WTC11 (cell line): ENCODE results near the gene BTD. TPM values are rescaled to one million over a fixed set of nuclear protein-coding genes. Genes with fewer than 3 reads are reported as not detected.

Experiments
- ATAC-seq: fragments of 200-7000 bp; cut with Tn5 transposase; 2 replicates; pipeline ENCODE4 v1.10.0; 2021; ENCODE audit warnings: mild to moderate bottlenecking, moderate library complexity
- CTCF ChIA-PET: fragments of 300-600 bp; sonication (Branson Sonifier 250); formaldehyde crosslinking; loops from one replicate; lab custom pipeline; 2021; ENCODE audit warnings: antibody characterized with exemption; lab: Charles Lee
- POLR2A ChIA-PET: fragments of 350-600 bp; sonication (Branson Sonifier 250); formaldehyde crosslinking; loops from one replicate; lab custom pipeline; 2021; ENCODE audit warnings: antibody characterized with exemption; lab: Charles Lee
- DNase-seq: peaks from one replicate; pipeline ENCODE4 v3.0.0; 2021; ENCODE audit warnings: low spot score
- H3K27ac Mint-ChIP-seq: 2 replicates; pipeline ENCODE4 v1.8.0; 2021; ENCODE audit warnings: mixed read lengths
- H3K27me3 Mint-ChIP-seq: 2 replicates; pipeline ENCODE4 v1.8.0; 2021; ENCODE audit warnings: low read depth, mild to moderate bottlenecking, moderate library complexity, mixed read lengths
- H3K36me3 Mint-ChIP-seq: 2 replicates; pipeline ENCODE4 v1.8.0; 2021; ENCODE audit warnings: mixed read lengths
- H3K4me1 Mint-ChIP-seq: 2 replicates; pipeline ENCODE4 v1.8.0; 2022; ENCODE audit warnings: mixed read lengths
- H3K4me3 Mint-ChIP-seq: 2 replicates; pipeline ENCODE4 v1.8.0; 2021; ENCODE audit warnings: mild to moderate bottlenecking, moderate library complexity, mixed read lengths
- H3K9me3 Mint-ChIP-seq: 2 replicates; pipeline ENCODE4 v1.8.0; 2021; ENCODE audit warnings: mixed read lengths
- ARID4B ChIP-seq: sonication (generic); formaldehyde crosslinking; IDR thresholded peaks from 2 replicates; pipeline ENCODE4 v1.8.0; 2023; ENCODE audit warnings: missing genetic modification reagents, mild to moderate bottlenecking, borderline replicate concordance
- ATF6 ChIP-seq: sonication (generic); formaldehyde crosslinking; IDR thresholded peaks from 2 replicates; pipeline ENCODE4 v1.8.1; 2023; ENCODE audit warnings: mild to moderate bottlenecking, missing genetic modification reagents
- CDX4 ChIP-seq: fragments of 250-450 bp; sonication (Bioruptor Pico); IDR thresholded peaks from 2 replicates; pipeline ENCODE4 v1.9.0; 2021; ENCODE audit warnings: moderate library complexity, mild to moderate bottlenecking, inconsistent platforms, borderline replicate concordance
- E2F1 ChIP-seq: sonication (generic); formaldehyde crosslinking; IDR thresholded peaks from 2 replicates; pipeline ENCODE4 v1.8.0; 2022; ENCODE audit warnings: mild to moderate bottlenecking, missing genetic modification reagents
- ELF4 ChIP-seq: sonication (generic); formaldehyde crosslinking; IDR thresholded peaks from 2 replicates; pipeline ENCODE4 v1.8.1; 2022; ENCODE audit warnings: low read depth, mild to moderate bottlenecking, moderate library complexity, missing genetic modification reagents
- HMGA2 ChIP-seq: fragments of 250-450 bp; sonication (Bioruptor Pico); IDR thresholded peaks from 2 replicates; pipeline ENCODE4 v1.4.0; 2021; ENCODE audit warnings: mild to moderate bottlenecking, moderate library complexity
- NFE2L1 ChIP-seq: sonication (generic); formaldehyde crosslinking; IDR thresholded peaks from 2 replicates; pipeline ENCODE4 v1.8.1; 2023; ENCODE audit warnings: missing genetic modification reagents
- NR1H2 ChIP-seq: sonication (generic); formaldehyde crosslinking; IDR thresholded peaks from 2 replicates; pipeline ENCODE4 v1.9.0; 2021; ENCODE audit warnings: mild to moderate bottlenecking, moderate library complexity, missing genetic modification reagents
- SMAD3 ChIP-seq: sonication (generic); formaldehyde crosslinking; IDR thresholded peaks from 2 replicates; pipeline ENCODE4 v1.8.0; 2022; ENCODE audit warnings: missing genetic modification reagents, mild to moderate bottlenecking, borderline replicate concordance
- SMAD4 ChIP-seq: sonication (generic); formaldehyde crosslinking; IDR thresholded peaks from 2 replicates; pipeline ENCODE4 v1.8.0; 2022; ENCODE audit warnings: mild to moderate bottlenecking, missing genetic modification reagents
- SP1 ChIP-seq: sonication (generic); formaldehyde crosslinking; conservative IDR thresholded peaks from 2 replicates; pipeline ENCODE4 v1.8.1; 2022; ENCODE audit warnings: missing genetic modification reagents
- TEAD1 ChIP-seq: sonication (generic); formaldehyde crosslinking; IDR thresholded peaks from 2 replicates; pipeline ENCODE4 v1.8.0; 2022; ENCODE audit warnings: mild to moderate bottlenecking, missing genetic modification reagents
- ZNF121 ChIP-seq: sonication (generic); formaldehyde crosslinking; IDR thresholded peaks from 2 replicates; pipeline ENCODE4 v1.8.0; 2023; ENCODE audit warnings: missing genetic modification reagents
- ZNF138 ChIP-seq: sonication (generic); formaldehyde crosslinking; conservative IDR thresholded peaks from 2 replicates; pipeline ENCODE4 v1.8.1; 2022; ENCODE audit warnings: mild to moderate bottlenecking, moderate library complexity, missing genetic modification reagents
- ZNF317 ChIP-seq: sonication (generic); formaldehyde crosslinking; IDR thresholded peaks from 2 replicates; pipeline ENCODE4 v1.8.1; 2023; ENCODE audit warnings: low read depth, mild to moderate bottlenecking, moderate library complexity, missing genetic modification reagents, borderline replicate concordance
- ZNF425 ChIP-seq: fragments of 250-450 bp; sonication (Bioruptor Pico); conservative IDR thresholded peaks from 2 replicates; pipeline ENCODE4 v1.9.0; 2021; ENCODE audit warnings: mild to moderate bottlenecking
- total RNA-seq: library from RNA; stranded (reverse); gene quantifications from 3 replicates; pipeline ENCODE4 v1.2.3, GENCODE V29; 2021
- TF ChIP-seq, protein P1 (sequence below): fragments of 250-450 bp; sonication (Bioruptor Pico); IDR thresholded peaks from 2 replicates; pipeline ENCODE4 v1.9.0; 2021; ENCODE audit warnings: mild to moderate bottlenecking
- TF ChIP-seq, protein P2 (sequence below): sonication (generic); formaldehyde crosslinking; IDR thresholded peaks from 2 replicates; pipeline ENCODE4 v1.8.1; 2023; ENCODE audit warnings: mild to moderate bottlenecking, missing genetic modification reagents, moderate library complexity
- TF ChIP-seq, protein P3 (sequence below): sonication (generic); formaldehyde crosslinking; conservative IDR thresholded peaks from 2 replicates; pipeline ENCODE4 v1.8.1; 2022; ENCODE audit warnings: mild to moderate bottlenecking, missing genetic modification reagents
- TF ChIP-seq, protein P4 (sequence below): sonication (generic); formaldehyde crosslinking; IDR thresholded peaks from 2 replicates; pipeline ENCODE4 v1.8.1; 2023; ENCODE audit warnings: mild to moderate bottlenecking, moderate library complexity, missing genetic modification reagents

Gene BTD
- total RNA-seq, 1 experiment from 2014 or later = 18.5 TPM

- TF ChIP-seq ZNF317 (CRISPR knock-in tag) = no peak
- no peak for TF ChIP-seq SMAD3 (CRISPR knock-in tag)
- TF ChIP-seq, protein P1, sequence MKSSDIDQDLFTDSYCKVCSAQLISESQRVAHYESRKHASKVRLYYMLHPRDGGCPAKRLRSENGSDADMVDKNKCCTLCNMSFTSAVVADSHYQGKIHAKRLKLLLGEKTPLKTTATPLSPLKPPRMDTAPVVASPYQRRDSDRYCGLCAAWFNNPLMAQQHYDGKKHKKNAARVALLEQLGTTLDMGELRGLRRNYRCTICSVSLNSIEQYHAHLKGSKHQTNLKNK (CRISPR knock-in tag) = no peak
Measured at GRCh38 chr3:15592968-15593367, 8.6 kb upstream of the BTD start (continued).

GRCh38 chr3:15595955-15596354 lies 5.6 kb upstream of the BTD start:
- Mint-ChIP-seq H3K9me3 (no peaks in the 10 kb centered on the region), H3K27ac (no peak overlapping the region), H3K4me1 (peaks cover 9% of the 10 kb centered on the region), H3K4me3 (no peak overlapping the region), H3K36me3 (peaks cover 44% of the 10 kb centered on the region), H3K27me3 (no peaks in the 10 kb centered on the region)
- TF ChIP-seq TEAD1 (CRISPR knock-in tag) = no peak
- TF ChIP-seq, protein P2, sequence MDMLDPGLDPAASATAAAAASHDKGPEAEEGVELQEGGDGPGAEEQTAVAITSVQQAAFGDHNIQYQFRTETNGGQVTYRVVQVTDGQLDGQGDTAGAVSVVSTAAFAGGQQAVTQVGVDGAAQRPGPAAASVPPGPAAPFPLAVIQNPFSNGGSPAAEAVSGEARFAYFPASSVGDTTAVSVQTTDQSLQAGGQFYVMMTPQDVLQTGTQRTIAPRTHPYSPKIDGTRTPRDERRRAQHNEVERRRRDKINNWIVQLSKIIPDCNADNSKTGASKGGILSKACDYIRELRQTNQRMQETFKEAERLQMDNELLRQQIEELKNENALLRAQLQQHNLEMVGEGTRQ = no peak
- TF ChIP-seq ATF6 = no peak
- no peak for TF ChIP-seq NR1H2 (CRISPR knock-in tag)
- no peak for TF ChIP-seq E2F1 (CRISPR knock-in tag)
- TF ChIP-seq HMGA2 = no peak
- TF ChIP-seq ARID4B (CRISPR knock-in tag) = no peak
- no peak for TF ChIP-seq SMAD4 (CRISPR knock-in tag)
- TF ChIP-seq ZNF425 (CRISPR knock-in tag) = no peak
- no peak for TF ChIP-seq ZNF121 (CRISPR knock-in tag)
- no peak for TF ChIP-seq CDX4
- TF ChIP-seq, protein P3, sequence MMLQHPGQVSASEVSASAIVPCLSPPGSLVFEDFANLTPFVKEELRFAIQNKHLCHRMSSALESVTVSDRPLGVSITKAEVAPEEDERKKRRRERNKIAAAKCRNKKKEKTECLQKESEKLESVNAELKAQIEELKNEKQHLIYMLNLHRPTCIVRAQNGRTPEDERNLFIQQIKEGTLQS (CRISPR knock-in tag) = no peak
- TF ChIP-seq NFE2L1 (CRISPR knock-in tag) = no peak
- TF ChIP-seq, protein P4, sequence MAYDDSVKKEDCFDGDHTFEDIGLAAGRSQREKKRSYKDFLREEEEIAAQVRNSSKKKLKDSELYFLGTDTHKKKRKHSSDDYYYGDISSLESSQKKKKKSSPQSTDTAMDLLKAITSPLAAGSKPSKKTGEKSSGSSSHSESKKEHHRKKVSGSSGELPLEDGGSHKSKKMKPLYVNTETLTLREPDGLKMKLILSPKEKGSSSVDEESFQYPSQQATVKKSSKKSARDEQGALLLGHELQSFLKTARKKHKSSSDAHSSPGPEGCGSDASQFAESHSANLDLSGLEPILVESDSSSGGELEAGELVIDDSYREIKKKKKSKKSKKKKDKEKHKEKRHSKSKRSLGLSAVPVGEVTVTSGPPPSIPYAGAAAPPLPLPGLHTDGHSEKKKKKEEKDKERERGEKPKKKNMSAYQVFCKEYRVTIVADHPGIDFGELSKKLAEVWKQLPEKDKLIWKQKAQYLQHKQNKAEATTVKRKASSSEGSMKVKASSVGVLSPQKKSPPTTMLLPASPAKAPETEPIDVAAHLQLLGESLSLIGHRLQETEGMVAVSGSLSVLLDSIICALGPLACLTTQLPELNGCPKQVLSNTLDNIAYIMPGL (CRISPR knock-in tag) = no peak
- TF ChIP-seq ZNF138 (CRISPR knock-in tag) = no peak
- no peak for TF ChIP-seq SP1 (CRISPR knock-in tag)
- no peak for TF ChIP-seq ELF4 (CRISPR knock-in tag)
- POLR2A ChIA-PET = no interaction called here
- DNase-seq = no peak
- CTCF ChIA-PET = no interaction called here
- no peak for ATAC-seq
